Naive thymus-derived CD4-positive, alpha-beta T cell (primary cell): ENCODE data around the gene TPP1. TPM values are rescaled to one million over a fixed set of nuclear protein-coding genes. Genes with fewer than 3 reads are reported as not detected.

ENCODE experiments used
- polyA plus RNA-seq, 2 donors: library from polyadenylated mRNA; unstranded; fragments of 300-500 nt; fragmentation: Illumina TruSeq; gene quantifications; one replicate each; pipeline ENCODE4 v1.2.3, GENCODE V29; 2021
- total RNA-seq, 6 experiments: library from RNA in 5 of 6; stranded (reverse) in 5 of 6; gene quantifications; 1 replicate in 5 of 6; 2 replicates in 1 of 6; pipeline ENCODE4 v1.2.3 and lab custom pipeline; 2021 to 2026

TPP1 gene
- total and polyA plus RNA-seq, 7 experiments from 2014 or later: 49.9 to 160 (median 116) TPM

Other genes starting within 250 kb of the TPP1 start
- 10 to 100 TPM; 43.0 to 70.9 (median 55.4) TPM for gene SMPD1, start 228.9 kb downstream of the TPP1 start, total RNA-seq
- gene SMPD1, start 228.9 kb downstream of the TPP1 start, polyA plus RNA-seq: 10 to 100 TPM; 34.5 to 36.5 TPM
- gene APBB1, start 200.3 kb downstream of the TPP1 start, total RNA-seq: 100 to 1,000 TPM in 3 of 5 experiments, 10 to 100 TPM in 2; 46.9 to 188 (median 154) TPM
- 100 to 1,000 TPM; 173 to 293 TPM for gene APBB1, start 200.3 kb downstream of the TPP1 start, polyA plus RNA-seq
- 1 to 10 TPM in 4 of 5 experiments, under 1 TPM in 1; 0.56 to 7.0 (median 1.7) TPM for gene HPX, start 178.4 kb downstream of the TPP1 start, total RNA-seq
- gene HPX, start 178.4 kb downstream of the TPP1 start, polyA plus RNA-seq: not detected
- 10 to 100 TPM in 4 of 5 experiments, 1 to 10 TPM in 1; 8.1 to 20.7 (median 17.2) TPM for gene TRIM3, start 145.5 kb downstream of the TPP1 start, total RNA-seq
- 1 to 10 TPM; 1.6 to 4.2 TPM for gene TRIM3, start 145.5 kb downstream of the TPP1 start, polyA plus RNA-seq
- 10 to 100 TPM; 48.6 to 63.4 (median 53.8) TPM for gene ARFIP2, start 138.1 kb downstream of the TPP1 start, total RNA-seq
- 10 to 100 TPM; 35.7 to 45.7 TPM for gene ARFIP2, start 138.1 kb downstream of the TPP1 start, polyA plus RNA-seq
- 10 to 100 TPM; 39.3 to 68.4 (median 59.2) TPM for gene TIMM10B, start 137.9 kb downstream of the TPP1 start, total RNA-seq
- gene TIMM10B, start 137.9 kb downstream of the TPP1 start, polyA plus RNA-seq: 10 to 100 TPM; 32.8 to 38.8 TPM
- 10 to 100 TPM; 24.0 to 65.8 (median 62.2) TPM for gene DNHD1, start 122.1 kb downstream of the TPP1 start, total RNA-seq
- 1 to 10 TPM in 1 of 2 donors, under 1 TPM in 1; 0.90 to 2.8 TPM for gene DNHD1, start 122.1 kb downstream of the TPP1 start, polyA plus RNA-seq
- 10 to 100 TPM; 21.4 to 37.9 (median 27.9) TPM for gene RRP8, start 15.8 kb downstream of the TPP1 start, total RNA-seq
- gene RRP8, start 15.8 kb downstream of the TPP1 start, polyA plus RNA-seq: 10 to 100 TPM; 17.2 to 29.1 TPM
- gene ILK, start 15.6 kb downstream of the TPP1 start, total RNA-seq: 100 to 1,000 TPM in 1 of 5 experiments, 10 to 100 TPM in 4; 34.4 to 165 (median 89.6) TPM
- 10 to 100 TPM; 67.8 to 79.7 TPM for gene ILK, start 15.6 kb downstream of the TPP1 start, polyA plus RNA-seq
- 100 to 1,000 TPM; 116 to 135 (median 128) TPM for gene TAF10, start 7.2 kb downstream of the TPP1 start, total RNA-seq
- 100 to 1,000 TPM; 210 to 247 TPM for gene TAF10, start 7.2 kb downstream of the TPP1 start, polyA plus RNA-seq
- gene DCHS1, start 36.4 kb upstream of the TPP1 start, total RNA-seq: 10 to 100 TPM in 3 of 5 experiments, 1 to 10 TPM in 1, under 1 TPM in 1; 0.48 to 12.5 (median 10.9) TPM
- 1 to 10 TPM; 2.7 to 4.8 TPM for gene DCHS1, start 36.4 kb upstream of the TPP1 start, polyA plus RNA-seq
- gene MRPL17, start 63.9 kb upstream of the TPP1 start, total RNA-seq: 10 to 100 TPM in 4 of 5 experiments, 1 to 10 TPM in 1; 10.0 to 70.3 (median 26.4) TPM
- gene MRPL17, start 63.9 kb upstream of the TPP1 start, polyA plus RNA-seq: 10 to 100 TPM; 21.6 to 33.4 TPM
- gene OR2AG2, start 152.6 kb upstream of the TPP1 start, total RNA-seq: under 1 TPM in 1 of 5 experiments, not detected in 4; 0.15 TPM
- not detected for gene OR2AG2, start 152.6 kb upstream of the TPP1 start, polyA plus RNA-seq
- not detected for gene OR2AG1, start 163.6 kb upstream of the TPP1 start, total RNA-seq
- not detected for gene OR2AG1, start 163.6 kb upstream of the TPP1 start, polyA plus RNA-seq
- gene OR6A2, start 180.3 kb upstream of the TPP1 start, total RNA-seq: under 1 TPM in 1 of 5 experiments, not detected in 4; 0.34 TPM
- not detected for gene OR6A2, start 180.3 kb upstream of the TPP1 start, polyA plus RNA-seq
- not detected for gene OR10A5, start 226.3 kb upstream of the TPP1 start, total RNA-seq
- gene OR10A5, start 226.3 kb upstream of the TPP1 start, polyA plus RNA-seq: not detected
- under 1 TPM in 1 of 5 experiments, not detected in 4; 0.05 TPM for gene OR10A2, start 243.6 kb upstream of the TPP1 start, total RNA-seq
- gene OR10A2, start 243.6 kb upstream of the TPP1 start, polyA plus RNA-seq: not detected